SHP77 (cell line): ENCODE data around the gene GSK3B.

Source experiments
- DNase-seq, 2 experiments: peaks; one replicate each; lab custom pipeline; 2025; lab: John Stamatoyannopoulos, UW

The GSK3B gene

GRCh38 chr3:119880966-119881365, 213.3 kb downstream of the GSK3B start:
- no peak for DNase-seq

- no peak for DNase-seq
These were observed 220.6 kb downstream of the GSK3B start for GRCh38 chr3:119873646-119874045.

- no peak for DNase-seq
These were observed 221.5 kb downstream of the GSK3B start for GRCh38 chr3:119872773-119873172.

- no peak for DNase-seq
These were observed 222.7 kb downstream of the GSK3B start for GRCh38 chr3:119871571-119871970.

GRCh38 chr3:119870512-119870911, 223.7 kb downstream of the GSK3B start:
- DNase-seq: no peak

GRCh38 chr3:119864476-119864875, 229.8 kb downstream of the GSK3B start:
- no peak for DNase-seq

- DNase-seq: no peak
These were observed 231.6 kb downstream of the GSK3B start for GRCh38 chr3:119862616-119863015.

GRCh38 chr3:119861681-119862080, 232.6 kb downstream of the GSK3B start:
- DNase-seq: no peak

GRCh38 chr3:119859728-119860127, 234.5 kb downstream of the GSK3B start:
- no peak for DNase-seq

- DNase-seq: no peak
These were observed 235.3 kb downstream of the GSK3B start for GRCh38 chr3:119858957-119859356.

- DNase-seq: no peak
These were observed 237.6 kb downstream of the GSK3B start for GRCh38 chr3:119856695-119857094.

GRCh38 chr3:119849126-119849525, 245.1 kb downstream of the GSK3B start:
- DNase-seq: no peak

GRCh38 chr3:119841808-119842471, 252.3 kb downstream of the GSK3B start:
- no peak for DNase-seq

- DNase-seq: no peak
These were observed 258.7 kb downstream of the GSK3B start for GRCh38 chr3:119835556-119835955.

- no peak for DNase-seq
These were observed 259.4 kb downstream of the GSK3B start for GRCh38 chr3:119834754-119835370.

GRCh38 chr3:119831941-119832371, 262.3 kb downstream of the GSK3B start:
- no peak for DNase-seq

GRCh38 chr3:119831022-119831421, 263.2 kb downstream of the GSK3B start:
- DNase-seq: no peak

- no peak for DNase-seq
These were observed 264.8 kb downstream of the GSK3B start for GRCh38 chr3:119829420-119829819.

- no peak for DNase-seq
These were observed 267.3 kb downstream of the GSK3B start for GRCh38 chr3:119826711-119827608.

GRCh38 chr3:119825820-119826219, 268.4 kb downstream of the GSK3B start:
- no peak for DNase-seq

GRCh38 chr3:119819806-119820205, 274.4 kb downstream of the GSK3B start:
- no peak for DNase-seq

- no peak for DNase-seq
These were observed 275.3 kb downstream of the GSK3B start for GRCh38 chr3:119818937-119819336.
